ENCODE data around the gene HDAC1.

GRCh38 chr1:32246888-32247273 lies 45.0 kb upstream of the HDAC1 start, which contains the start of gene FAM167B:
- no peak for TF ChIP-seq CTCF (IDR thresholded peaks at IDR 0.05 in 8 of 11, conservative IDR thresholded peaks at IDR 0.05 in 3 of 11)
- TF ChIP-seq POLR2A (IDR thresholded peaks at IDR 0.05): no peak

All from spleen (tissue), 7 donors.